ENCODE results near the gene NALF2.

Gene NALF2

DNA sequence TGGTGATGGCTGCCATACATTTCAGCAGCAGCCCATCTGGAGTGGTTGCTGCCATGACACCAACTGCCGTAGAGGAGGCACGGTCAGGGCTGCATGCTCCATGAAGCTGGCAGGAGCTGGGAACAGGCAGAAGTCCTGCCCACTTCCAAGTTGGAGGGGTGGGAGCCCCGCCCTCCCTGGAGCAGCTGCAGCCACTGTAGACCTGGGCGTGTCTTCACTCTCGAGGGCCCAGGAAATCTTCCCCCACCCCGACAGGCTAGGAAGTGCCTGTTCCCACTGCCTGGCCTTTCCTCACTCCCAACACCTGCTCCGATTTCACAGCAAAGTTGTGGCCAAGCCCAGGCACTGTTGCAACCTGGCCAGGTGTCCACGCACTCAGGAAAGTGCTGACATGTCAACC lies 42.3 kb downstream of the NALF2 start:
- no peak overlapping the region for H3K4me3 ChIP-seq (ENCODE audit: low read length)
- TF ChIP-seq CTCF (conservative IDR thresholded peaks at IDR 0.05; ENCODE audit: low read depth, low read length) = no peak
- no peak for DNase-seq (ENCODE audit: low read depth)

- no peak overlapping the region for H3K4me3 ChIP-seq (ENCODE audit: low read length)
- no peak for TF ChIP-seq CTCF (conservative IDR thresholded peaks at IDR 0.05; ENCODE audit: low read depth, low read length)
- DNase-seq (ENCODE audit: low read depth) = no peak
These were observed 42.9 kb downstream of the NALF2 start for GRCh38 chrX:69546978-69547377.

- no peak for DNase-seq (ENCODE audit: low read depth)
- no peak overlapping the region for H3K4me3 ChIP-seq (ENCODE audit: low read length)
- TF ChIP-seq CTCF (conservative IDR thresholded peaks at IDR 0.05; ENCODE audit: low read depth, low read length) = no peak
These were observed 47.4 kb downstream of the NALF2 start for GRCh38 chrX:69551421-69552009.

DNA sequence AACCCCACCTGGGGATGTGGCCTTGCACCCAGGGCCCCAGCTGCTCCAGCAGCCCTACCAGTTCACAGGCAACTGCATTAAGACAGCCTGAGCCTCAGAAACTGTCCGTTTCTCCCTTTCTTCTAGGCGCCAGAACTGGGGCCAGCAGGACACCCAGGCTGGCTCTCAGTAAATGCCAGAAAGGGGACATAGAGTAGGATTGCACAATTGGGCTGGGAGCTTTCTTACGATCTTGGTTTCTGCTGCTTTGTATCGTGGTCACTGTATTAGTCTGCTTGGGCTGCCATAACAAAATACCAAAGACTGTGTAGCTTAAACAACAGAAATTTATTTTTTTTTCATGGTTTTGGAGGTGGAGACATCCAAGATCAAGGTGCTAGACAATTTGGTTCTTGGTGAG lies 48.4 kb downstream of the NALF2 start:
- H3K4me3 ChIP-seq (ENCODE audit: low read length) = no peak overlapping the region
- TF ChIP-seq CTCF (conservative IDR thresholded peaks at IDR 0.05; ENCODE audit: low read depth, low read length) = no peak
- no peak for DNase-seq (ENCODE audit: low read depth)

All from retinal pigment epithelial cell (primary cell).